Stomach (tissue), 9 donors: ENCODE measurements around the gene RHBDD3. TPM values are rescaled to one million over a fixed set of nuclear protein-coding genes. Genes with fewer than 3 reads are reported as not detected.

Experiments used
- DNase-seq, 2 donors: peaks; one replicate each; pipeline versions ENCODE4 v3.0.0 to v3.0.0-alpha.2; 2013 to 2019
- H3K27ac ChIP-seq, 5 donors: fragments of 200-600 bp in 4 of 5; sonication (generic) in 4 of 5; one replicate each; pipeline ENCODE4 v1.5.1; 2013 to 2019; ENCODE audit warnings: mild to moderate bottlenecking in 1 of 5, moderate library complexity in 1 of 5
- H3K27me3 ChIP-seq, 3 donors: fragments of 200-600 bp; sonication (generic); one replicate each; pipeline ENCODE4 v1.5.1; 2017 to 2019; ENCODE audit warnings: mixed run types in 1 of 3
- H3K36me3 ChIP-seq, 4 donors: fragments of 200-600 bp; sonication (generic); 1 replicate in 3 of 4; 2 replicates in 1 of 4; pipeline ENCODE4 v1.5.1; 2016 to 2019
- H3K4me1 ChIP-seq, 4 donors: fragments of 200-600 bp; sonication (generic); one replicate each; pipeline ENCODE4 v1.5.1; 2016 to 2019
- H3K4me3 ChIP-seq, 4 donors: fragments of 200-600 bp; sonication (generic) in 3 of 4; one replicate each; pipeline ENCODE4 v1.5.1; 2016 to 2019; ENCODE audit warnings: mild to moderate bottlenecking in 1 of 4
- H3K9me3 ChIP-seq, 4 donors: fragments of 200-600 bp; sonication (generic); one replicate each; pipeline ENCODE4 v1.5.1; 2016 to 2019
- EP300 ChIP-seq: sonication (generic); formaldehyde crosslinking; IDR thresholded peaks from one replicate; pipeline ENCODE4 v1.6.1; 2017; ENCODE audit warnings: antibody characterized with exemption
- POLR2A ChIP-seq, 4 donors: fragments of 450-650 bp; IDR thresholded peaks; one replicate each; pipeline ENCODE4 v1.6.1; 2016; ENCODE audit warnings: antibody characterized with exemption in 4 of 4, control low read depth in 2 of 4, mild to moderate bottlenecking in 1 of 4, moderate library complexity in 1 of 4
- POLR2AphosphoS5 ChIP-seq, 3 donors: sonication (generic); formaldehyde crosslinking; IDR thresholded peaks; one replicate each; pipeline ENCODE4 v1.6.1; 2016; ENCODE audit warnings: antibody characterized with exemption in 3 of 3
- WGBS, 5 donors: extraction: QIAGEN DNeasy Blood & Tissue Kit in 3 of 5; methylation state at CpG; one replicate each; pipeline versions ENCODE4 v1.1.5 to v1.1.7; 2013 to 2018; 5-methylcytosine and 5-hydroxymethylcytosine counted together
- intact Hi-C: fragments of 100-400 bp; cut with DNase I; formaldehyde crosslinking; loops from one replicate; pipeline ENCODE4 v1.15.1; 2023; ENCODE audit warnings: low total_unique reads
- polyA plus RNA-seq, 3 donors: library from polyadenylated mRNA; stranded (reverse); fragments of 200-250 nt; gene quantifications; one replicate each; pipeline ENCODE4 v1.2.3, GENCODE V29; 2013
- total RNA-seq, 5 donors: library from RNA; depleted of rRNA; stranded (reverse); fragments of >200 nt; gene quantifications; one replicate each; pipeline versions ENCODE4 v1.1.0 to v1.2.3, GENCODE V29; 2014 to 2016
- TF ChIP-seq, protein P1 (sequence below), 7 experiments: fragments of 450-650 bp in 4 of 7; fragments of 200-600 bp in 3 of 7; sonication (generic) in 3 of 7; IDR thresholded peaks; one replicate each; pipeline ENCODE4 v1.5.1; 2016 to 2019; ENCODE audit warnings: antibody characterized with exemption in 7 of 7, control low read depth in 2 of 7, mild to moderate bottlenecking in 1 of 7
- donor health status: healthy with polysubstance abuse.
- donor health status: Bipolar disorder and iron deficiency.
- donor health status: healthy.

Gene RHBDD3
- total and polyA plus RNA-seq, 8 donors: 9.8 to 76.5 (median 20.0) TPM

- Histone ChIP-seq H3K4me3 (peak overlapping the region in 2 of 4 donors; percentile 62 to 93), H3K27ac (peak overlapping the region; percentile 49 to 91 (median 89)), H3K4me1 (peaks cover 67 to 87% (median 80%) of the 10 kb centered on the region in 4 donors), H3K9me3 (no peaks in the 10 kb centered on the region), H3K36me3 (no peaks in the 10 kb centered on the region), H3K27me3 (peaks cover 0 to 26% (median 16%) of the 10 kb centered on the region in 3 donors)
- peak; percentile 69 to 80 for DNase-seq
- intact Hi-C loops: no loop called here
- TF ChIP-seq POLR2A (IDR thresholded peaks at IDR 0.05) (no peak), POLR2AphosphoS5 (IDR thresholded peaks at IDR 0.05) (peak in 2 of 3 donors; percentile 28 to 82), EP300 (no peak)
- TF ChIP-seq, protein P1, sequence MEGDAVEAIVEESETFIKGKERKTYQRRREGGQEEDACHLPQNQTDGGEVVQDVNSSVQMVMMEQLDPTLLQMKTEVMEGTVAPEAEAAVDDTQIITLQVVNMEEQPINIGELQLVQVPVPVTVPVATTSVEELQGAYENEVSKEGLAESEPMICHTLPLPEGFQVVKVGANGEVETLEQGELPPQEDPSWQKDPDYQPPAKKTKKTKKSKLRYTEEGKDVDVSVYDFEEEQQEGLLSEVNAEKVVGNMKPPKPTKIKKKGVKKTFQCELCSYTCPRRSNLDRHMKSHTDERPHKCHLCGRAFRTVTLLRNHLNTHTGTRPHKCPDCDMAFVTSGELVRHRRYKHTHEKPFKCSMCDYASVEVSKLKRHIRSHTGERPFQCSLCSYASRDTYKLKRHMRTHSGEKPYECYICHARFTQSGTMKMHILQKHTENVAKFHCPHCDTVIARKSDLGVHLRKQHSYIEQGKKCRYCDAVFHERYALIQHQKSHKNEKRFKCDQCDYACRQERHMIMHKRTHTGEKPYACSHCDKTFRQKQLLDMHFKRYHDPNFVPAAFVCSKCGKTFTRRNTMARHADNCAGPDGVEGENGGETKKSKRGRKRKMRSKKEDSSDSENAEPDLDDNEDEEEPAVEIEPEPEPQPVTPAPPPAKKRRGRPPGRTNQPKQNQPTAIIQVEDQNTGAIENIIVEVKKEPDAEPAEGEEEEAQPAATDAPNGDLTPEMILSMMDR (IDR thresholded peaks at IDR 0.05): no peak
- 49 to 68% (median 54%) methylated on average over 13 to 21 of the region's 21 CpGs for WGBS, 5 donors
These were observed 41.7 kb upstream of the RHBDD3 start for GRCh38 chr22:29309332-29310064.

DNA sequence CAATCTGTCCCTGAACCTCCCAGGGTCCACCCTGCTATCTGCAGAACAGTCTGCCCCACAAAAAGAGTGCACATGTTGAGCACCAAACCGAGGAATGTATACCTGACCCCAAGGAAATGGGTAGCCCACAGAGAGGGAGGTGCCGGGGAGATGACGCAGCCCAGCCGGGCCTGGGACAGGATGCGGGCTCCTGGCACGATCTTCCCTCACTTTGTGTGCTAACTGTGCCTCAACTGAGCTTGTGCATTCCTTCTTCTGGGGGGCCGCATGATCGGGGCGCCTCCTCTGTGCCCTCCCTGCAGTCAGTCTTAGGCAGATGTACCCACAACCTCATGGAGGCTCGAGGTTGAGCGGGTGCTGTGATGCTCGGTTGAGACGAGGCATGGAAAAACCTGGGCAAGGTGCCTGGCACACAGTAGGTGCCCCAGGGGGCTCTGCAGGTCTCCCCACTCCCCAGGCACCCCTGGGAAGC lies 41.0 kb upstream of the RHBDD3 start:
- intact Hi-C loops: no loop called here
- no peak for DNase-seq
- TF ChIP-seq POLR2A (IDR thresholded peaks at IDR 0.05): no peak
- no peak for TF ChIP-seq POLR2AphosphoS5 (IDR thresholded peaks at IDR 0.05)
- no peak for TF ChIP-seq EP300
- TF ChIP-seq, protein P1 (IDR thresholded peaks at IDR 0.05): no peak
- Histone ChIP-seq H3K27ac (peak overlapping the region; percentile 49 to 91 (median 89)), H3K9me3 (no peaks in the 10 kb centered on the region), H3K4me3 (peak overlapping the region in 3 of 4 donors; percentile 62 to 93 (median 89)), H3K27me3 (peaks cover 0 to 19% (median 10%) of the 10 kb centered on the region in 3 donors), H3K4me1 (peaks cover 61 to 83% (median 74%) of the 10 kb centered on the region in 4 donors), H3K36me3 (no peaks in the 10 kb centered on the region)
- 23 to 45% (median 26%) methylated on average over 8 to 13 of the region's 13 CpGs for WGBS, 5 donors

GRCh38 chr22:29308148-29308790 lies 40.5 kb upstream of the RHBDD3 start:
- no peak for TF ChIP-seq EP300
- TF ChIP-seq, protein P1 (IDR thresholded peaks at IDR 0.05): no peak
- no peak for TF ChIP-seq POLR2AphosphoS5 (IDR thresholded peaks at IDR 0.05)
- no peak for TF ChIP-seq POLR2A (IDR thresholded peaks at IDR 0.05)
- H3K27me3 ChIP-seq: peaks cover 0 to 14% (median 4%) of the 10 kb centered on the region in 3 donors
- peak overlapping the region; percentile 49 to 91 (median 89) for H3K27ac ChIP-seq
- no peaks in the 10 kb centered on the region for H3K9me3 ChIP-seq
- peak overlapping the region; percentile 62 to 93 (median 90) for H3K4me3 ChIP-seq
- peaks cover 57 to 83% (median 72%) of the 10 kb centered on the region in 4 donors for H3K4me1 ChIP-seq
- 42 to 73% (median 51%) methylated on average over 8 to 50 of the region's 50 CpGs for WGBS, 5 donors
- H3K36me3 ChIP-seq: no peaks in the 10 kb centered on the region
- intact Hi-C loops: no loop called here
- no peak for DNase-seq

GRCh38 chr22:29307596-29308147 lies 39.9 kb upstream of the RHBDD3 start:
- TF ChIP-seq POLR2A (IDR thresholded peaks at IDR 0.05): no peak
- no peak for TF ChIP-seq EP300
- no peak for TF ChIP-seq POLR2AphosphoS5 (IDR thresholded peaks at IDR 0.05)
- TF ChIP-seq, protein P1 (IDR thresholded peaks at IDR 0.05): no peak
- Histone ChIP-seq H3K36me3 (no peaks in the 10 kb centered on the region), H3K4me3 (peak overlapping the region; percentile 62 to 93 (median 90)), H3K27ac (peak overlapping the region; percentile 71 to 91 (median 89)), H3K4me1 (peaks cover 57 to 85% (median 73%) of the 10 kb centered on the region in 4 donors), H3K27me3 (peaks cover 0 to 8% (median 0%) of the 10 kb centered on the region in 3 donors), H3K9me3 (no peaks in the 10 kb centered on the region)
- intact Hi-C loops: no loop called here
- peak in 1 of 2 donors; percentile 45 for DNase-seq
- WGBS, 5 donors: 57 to 73% (median 60%) methylated on average over 14 to 20 of the region's 20 CpGs
